Natural killer cell (primary cell): Measurements from ENCODE around the gene ABCB9. TPM values are rescaled to one million over a fixed set of nuclear protein-coding genes. Genes with fewer than 3 reads are reported as not detected.
"Not testable (repeated sequence)": the region's sequence is repeated elsewhere in the genome, so short reads cannot be mapped to it uniquely, and the experiment has no call there.

Experiments
- ATAC-seq, 3 donors: fragments of 150-1000 bp in 2 of 3; fragments of 200-7000 bp in 1 of 3; cut with Tn5 transposase; 1 replicate in 1 of 3; 2 replicates in 2 of 3; pipeline ENCODE4 v1.10.0; 2021; ENCODE audit warnings: mild to moderate bottlenecking in 2 of 3, moderate library complexity in 2 of 3
- DNase-seq, 2 donors: peaks; one replicate each; pipeline versions ENCODE4 v3.0.0 to v3.0.0-alpha.2; 2013 to 2021; ENCODE audit warnings: mixed read lengths in 1 of 2
- H3K27ac ChIP-seq: one replicate; pipeline ENCODE4 v1.5.1; 2013; ENCODE audit warnings: mild to moderate bottlenecking, low read length
- H3K27me3 ChIP-seq: one replicate; pipeline ENCODE4 v1.6.1; 2013; ENCODE audit warnings: low read length; ENCODE audit not compliant: control insufficient read depth, insufficient read depth
- H3K36me3 ChIP-seq: one replicate; pipeline ENCODE4 v1.6.1; 2013; ENCODE audit warnings: low read length; ENCODE audit not compliant: control insufficient read depth, insufficient read depth
- H3K4me1 ChIP-seq: one replicate; pipeline ENCODE4 v1.6.1; 2013; ENCODE audit warnings: low read length; ENCODE audit not compliant: control insufficient read depth, insufficient read depth
- H3K4me3 ChIP-seq: one replicate; pipeline ENCODE4 v1.5.1; 2013; ENCODE audit warnings: low read length
- H3K9me3 ChIP-seq: one replicate; pipeline ENCODE4 v1.6.1; 2013; ENCODE audit warnings: low read length; ENCODE audit not compliant: control insufficient read depth, insufficient read depth
- H3K27ac Mint-ChIP-seq, 2 donors: one replicate each; pipeline ENCODE4 v1.8.0; 2022; ENCODE audit warnings: mild to moderate bottlenecking in 2 of 2, mixed read lengths in 2 of 2, moderate library complexity in 1 of 2
- H3K27me3 Mint-ChIP-seq, 2 donors: one replicate each; pipeline ENCODE4 v1.8.0; 2022; ENCODE audit warnings: low read depth in 2 of 2, mixed read lengths in 2 of 2
- H3K36me3 Mint-ChIP-seq: one replicate; pipeline ENCODE4 v1.8.0; 2022; ENCODE audit warnings: mixed read lengths
- H3K4me1 Mint-ChIP-seq, 2 donors: one replicate each; pipeline ENCODE4 v1.8.0; 2022; ENCODE audit warnings: mixed read lengths in 2 of 2
- H3K4me3 Mint-ChIP-seq: one replicate; pipeline ENCODE4 v1.8.0; 2022; ENCODE audit warnings: mild to moderate bottlenecking, moderate library complexity, mixed read lengths
- H3K9me3 Mint-ChIP-seq, 2 donors: one replicate each; pipeline ENCODE4 v1.8.0; 2022; ENCODE audit warnings: mixed read lengths in 2 of 2
- CTCF ChIP-seq: fragments of 200-600 bp; IDR thresholded peaks from one replicate; pipeline ENCODE4 v1.8.0; 2022; ENCODE audit warnings: antibody characterized with exemption
- WGBS: methylation state at CpG from one replicate; pipeline ENCODE4 v1.1.7; 2013; ENCODE audit warnings: missing lambda C conversion rate; ENCODE audit not compliant: insufficient coverage; 5-methylcytosine and 5-hydroxymethylcytosine counted together
- intact Hi-C: fragments of 100-400 bp; cut with micrococcal nuclease; formaldehyde crosslinking; loops from one replicate; pipeline ENCODE4 v1.14.2; 2022
- total RNA-seq, 4 donors: library from RNA; stranded (reverse); fragments of 120-200 nt in 1 of 4; gene quantifications; one replicate each; pipeline versions ENCODE4 v1.2.3 to v1.2.4, GENCODE V29; 2013 to 2022

ABCB9 gene
- 1 to 10 TPM; 2.4 to 4.0 (median 3.3) TPM for total RNA-seq
- 1.2 TPM for total RNA-seq (2013)

DNA sequence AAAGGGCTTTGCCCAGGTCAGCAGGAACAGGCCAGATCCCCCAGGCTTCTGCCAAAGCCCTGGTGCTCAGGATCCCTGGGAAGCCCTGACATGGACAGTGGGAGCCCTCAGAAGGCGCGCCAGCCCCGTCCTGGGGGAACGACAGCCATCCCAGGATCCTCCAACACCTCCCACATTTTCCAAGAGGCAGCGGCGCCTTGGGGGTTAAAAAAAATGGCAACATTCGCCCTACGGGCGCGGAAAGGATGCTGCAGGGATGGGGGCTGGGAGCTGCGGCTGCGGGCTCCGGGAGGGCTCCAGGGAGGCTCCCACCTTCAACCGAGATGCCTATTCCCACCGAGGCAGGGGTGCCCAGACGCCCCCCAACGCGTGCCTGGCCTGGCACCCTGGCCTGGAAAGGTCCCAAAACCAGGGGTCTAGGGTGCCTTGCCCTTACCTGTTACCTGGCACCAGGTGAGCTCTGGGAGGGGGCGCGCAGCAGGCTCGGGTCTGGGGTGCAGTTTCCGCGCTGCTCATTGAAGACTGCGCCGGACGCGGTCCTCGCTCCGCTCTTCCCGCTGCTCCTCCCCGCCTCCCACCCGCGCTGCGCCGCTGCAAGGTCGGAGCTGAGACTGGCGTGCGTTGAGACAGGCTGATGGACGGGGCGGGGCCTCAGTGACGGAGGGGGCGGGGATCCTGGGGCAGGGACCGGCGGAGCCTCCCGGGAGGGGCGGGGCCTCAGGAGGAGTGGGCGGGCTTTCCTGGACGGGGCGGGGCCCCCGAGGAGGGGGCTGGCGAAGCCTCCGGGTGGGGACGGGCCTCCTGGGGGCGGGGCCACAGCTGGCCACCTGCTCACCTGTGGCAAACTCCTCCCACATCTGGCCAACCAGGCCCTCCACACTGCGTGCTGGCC lies at the start of gene ABCB9:
Gene ABCB9, minus strand, starts transcription at position 613 of the 892 bp plus-strand sequence. CDS start 6,228 bp downstream, outside the sequence.
- peak within 1 kb of the TSS; percentile 45 for H3K4me3 Mint-ChIP-seq
- H3K27me3 Mint-ChIP-seq, result no peaks in the 10 kb centered on the region
- Histone ChIP-seq H3K36me3 (no peaks in the 10 kb centered on the region), H3K4me3 (peak within 1 kb of the TSS; percentile 48), H3K27ac (peak within 1 kb of the TSS; percentile 39), H3K9me3 (no peaks in the 10 kb centered on the region), H3K27me3 (no peaks in the 10 kb centered on the region), H3K4me1 (peaks cover 16% of the 10 kb centered on the region)
- no peaks in the 10 kb centered on the region for H3K36me3 Mint-ChIP-seq
- intact Hi-C loops, result no loop called here
- peak; percentile 80 to 96 for DNase-seq
- ATAC-seq, result peak; percentile 98 to 99 (median 98)
- H3K9me3 Mint-ChIP-seq, result no peaks in the 10 kb centered on the region
- TF ChIP-seq CTCF, result no peak
- peaks cover 4 to 7% of the 10 kb centered on the region in 2 donors for H3K4me1 Mint-ChIP-seq
- H3K27ac Mint-ChIP-seq, result peak within 1 kb of the TSS in 1 of 2 donors; percentile 65
- 6% methylated on average over 55 of the region's 55 CpGs for WGBS

- H3K4me1 ChIP-seq, H3K9me3 Mint-ChIP-seq, H3K27me3 ChIP-seq, intact Hi-C loops, H3K4me3 Mint-ChIP-seq, H3K36me3 Mint-ChIP-seq, H3K27ac ChIP-seq, H3K9me3 ChIP-seq, H3K27me3 Mint-ChIP-seq, ATAC-seq, DNase-seq, H3K4me3 ChIP-seq: not testable (repeated sequence)
- WGBS, result 92% methylated on average over 3 of the region's 4 CpGs
- H3K36me3 ChIP-seq, result peaks cover 20% of the 10 kb centered on the region
- H3K4me1 Mint-ChIP-seq, result peaks cover 3 to 21% of the 10 kb centered on the region in 2 donors
- H3K27ac Mint-ChIP-seq, result peak overlapping the region in 1 of 2 donors; percentile 24
Measured at GRCh38 chr12:123014473-123014872, 48.2 kb upstream of the ABCB9 start.

GRCh38 chr12:123013185-123014095 lies 47.2 kb upstream of the ABCB9 start:
- 95% methylated on average over 19 of the region's 19 CpGs for WGBS
- Histone ChIP-seq H3K27ac (no peak overlapping the region), H3K4me3 (no peak overlapping the region), H3K36me3 (peaks cover 29% of the 10 kb centered on the region), H3K4me1 (no peaks in the 10 kb centered on the region), H3K27me3 (no peaks in the 10 kb centered on the region), H3K9me3 (no peaks in the 10 kb centered on the region)
- ATAC-seq, result no peak
- TF ChIP-seq CTCF, result no peak
- H3K4me1 Mint-ChIP-seq, result peaks cover 0 to 17% of the 10 kb centered on the region in 2 donors
- no peak overlapping the region for H3K4me3 Mint-ChIP-seq
- no peaks in the 10 kb centered on the region for H3K36me3 Mint-ChIP-seq
- H3K27ac Mint-ChIP-seq, result no peak overlapping the region
- intact Hi-C loops, result no loop called here
- no peak for DNase-seq
- H3K27me3 Mint-ChIP-seq, result no peaks in the 10 kb centered on the region
- no peaks in the 10 kb centered on the region for H3K9me3 Mint-ChIP-seq

DNA sequence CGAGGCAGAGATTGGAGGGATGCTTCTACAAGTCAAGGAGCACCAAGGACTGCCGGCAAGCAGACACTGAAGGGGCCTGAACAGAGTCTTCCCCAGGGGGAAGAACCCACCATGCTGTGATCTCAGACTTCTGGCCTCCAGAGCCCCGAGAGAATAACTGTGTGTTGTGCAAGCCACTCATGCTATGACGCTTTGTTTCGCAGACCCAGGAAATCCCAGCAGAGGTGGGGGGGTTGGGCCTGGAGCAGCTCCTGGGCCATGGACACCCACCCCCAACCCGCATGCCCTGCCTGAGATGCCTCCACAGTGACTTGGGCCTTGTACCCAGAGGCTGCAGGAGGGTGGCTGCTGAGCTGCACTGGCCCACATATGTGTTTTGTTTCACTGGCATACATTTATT lies 45.4 kb upstream of the ABCB9 start:
- Mint-ChIP-seq H3K27ac (no peak overlapping the region), H3K4me3 (no peak overlapping the region), H3K9me3 (no peaks in the 10 kb centered on the region), H3K4me1 (peaks cover 0 to 10% of the 10 kb centered on the region in 2 donors), H3K27me3 (no peaks in the 10 kb centered on the region), H3K36me3 (no peaks in the 10 kb centered on the region)
- no peaks in the 10 kb centered on the region for H3K4me1 ChIP-seq
- ATAC-seq (no peak), DNase-seq (no peak)
- H3K36me3 ChIP-seq, result peaks cover 36% of the 10 kb centered on the region
- H3K27me3 ChIP-seq, result no peaks in the 10 kb centered on the region
- 82% methylated on average over 6 of the region's 6 CpGs for WGBS
- no peak for TF ChIP-seq CTCF
- intact Hi-C loops, result no loop called here
- no peak overlapping the region for H3K4me3 ChIP-seq
- H3K27ac ChIP-seq, result no peak overlapping the region
- no peaks in the 10 kb centered on the region for H3K9me3 ChIP-seq
